NT2/D1 (cell line): ENCODE data around the gene CHN1.

ENCODE experiments used
- SUZ12 ChIP-seq: IDR thresholded peaks from 2 replicates; pipeline ENCODE4 v1.6.1; 2011; ENCODE audit not compliant: insufficient read length, insufficient read depth; ENCODE audit errors: extremely low read depth
- YY1 ChIP-seq: IDR thresholded peaks from 2 replicates; pipeline ENCODE4 v1.6.1; 2011; ENCODE audit not compliant: insufficient read length, insufficient read depth
- ZNF274 ChIP-seq: IDR thresholded peaks from 2 replicates; pipeline ENCODE4 v1.6.1; 2011; ENCODE audit warnings: mild to moderate bottlenecking, low read depth, low read length

DNA sequence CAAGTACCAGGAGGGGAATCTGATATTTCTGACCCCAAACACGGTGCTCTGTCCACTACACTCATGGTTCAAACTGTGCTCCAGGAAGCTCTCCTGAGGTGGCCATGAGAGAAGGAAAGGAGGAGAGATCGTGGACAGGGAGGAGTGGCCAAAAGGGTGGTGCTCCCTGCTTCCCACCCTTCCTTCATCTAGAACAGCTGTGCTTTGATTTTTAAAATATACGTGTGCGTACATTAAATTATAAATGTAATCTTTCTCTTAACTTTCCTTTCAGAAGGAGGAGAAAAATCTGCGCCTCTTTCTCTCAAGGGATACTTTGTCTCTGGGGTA, 232.7 kb downstream of the CHN1 start:
- TF ChIP-seq YY1 (no peak), SUZ12 (no peak), ZNF274 (no peak)
